GM21529 (cell line): ENCODE measurements around the gene ZNF451.

Source experiments
- ATAC-seq: cut with Tn5 transposase; IDR thresholded peaks from one replicate; pipeline ENCODE4 v1.9.1; 2021; ENCODE audit not compliant: unreplicated experiment

Gene ZNF451

DNA sequence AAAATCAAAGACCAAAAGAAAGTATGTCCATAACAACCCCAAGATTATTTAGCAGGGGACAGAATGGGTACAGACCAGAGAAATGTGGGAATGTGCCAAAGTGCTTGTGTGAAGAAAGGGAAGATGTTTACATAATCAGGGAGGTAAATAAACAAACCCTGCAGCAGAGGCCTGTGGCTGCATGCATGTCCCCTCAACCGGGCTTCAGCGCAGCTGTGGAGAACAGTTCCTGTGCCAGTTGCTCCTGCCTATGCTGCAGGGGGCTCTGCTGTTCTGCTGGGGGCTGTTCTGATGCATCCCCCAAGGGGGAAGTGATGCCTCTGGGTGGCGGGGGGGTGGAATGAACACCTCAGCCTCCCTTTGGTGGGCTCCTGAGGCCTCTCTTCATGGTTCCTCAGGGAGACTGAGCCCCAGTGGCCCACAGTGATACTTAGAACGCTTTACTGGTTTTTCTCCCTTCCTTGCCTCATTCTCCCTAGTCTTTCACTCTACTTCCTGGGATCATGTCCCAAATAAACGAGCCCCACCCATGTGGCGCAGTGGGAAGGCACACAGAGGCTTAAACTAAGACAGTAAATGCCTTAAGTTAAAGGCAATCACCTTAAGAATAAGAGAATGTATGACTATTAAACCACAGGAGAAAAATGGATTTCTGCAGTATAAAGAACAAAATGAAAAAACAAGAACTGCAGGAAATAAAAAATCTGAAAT lies 109.1 kb downstream of the ZNF451 start:
- no peak for ATAC-seq

DNA sequence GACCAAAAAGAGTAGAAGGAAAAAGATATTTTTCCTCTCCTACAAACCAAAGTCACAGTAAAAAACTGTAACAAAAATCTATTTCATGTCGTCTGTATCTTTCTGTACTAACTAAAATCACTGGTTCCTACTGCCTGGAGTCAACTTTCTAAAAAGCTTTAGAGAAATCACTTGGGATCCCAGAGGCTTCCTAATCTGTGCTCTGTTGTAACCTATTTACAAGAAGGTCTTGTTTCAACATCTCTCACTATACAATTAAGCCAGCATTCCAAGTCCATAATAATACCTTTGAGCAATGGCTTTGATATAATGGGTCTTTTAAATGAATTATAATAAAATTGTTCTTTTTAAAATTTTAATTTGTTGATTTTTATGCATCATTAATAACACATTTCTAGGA lies 111.7 kb downstream of the ZNF451 start:
- ATAC-seq: no peak

DNA sequence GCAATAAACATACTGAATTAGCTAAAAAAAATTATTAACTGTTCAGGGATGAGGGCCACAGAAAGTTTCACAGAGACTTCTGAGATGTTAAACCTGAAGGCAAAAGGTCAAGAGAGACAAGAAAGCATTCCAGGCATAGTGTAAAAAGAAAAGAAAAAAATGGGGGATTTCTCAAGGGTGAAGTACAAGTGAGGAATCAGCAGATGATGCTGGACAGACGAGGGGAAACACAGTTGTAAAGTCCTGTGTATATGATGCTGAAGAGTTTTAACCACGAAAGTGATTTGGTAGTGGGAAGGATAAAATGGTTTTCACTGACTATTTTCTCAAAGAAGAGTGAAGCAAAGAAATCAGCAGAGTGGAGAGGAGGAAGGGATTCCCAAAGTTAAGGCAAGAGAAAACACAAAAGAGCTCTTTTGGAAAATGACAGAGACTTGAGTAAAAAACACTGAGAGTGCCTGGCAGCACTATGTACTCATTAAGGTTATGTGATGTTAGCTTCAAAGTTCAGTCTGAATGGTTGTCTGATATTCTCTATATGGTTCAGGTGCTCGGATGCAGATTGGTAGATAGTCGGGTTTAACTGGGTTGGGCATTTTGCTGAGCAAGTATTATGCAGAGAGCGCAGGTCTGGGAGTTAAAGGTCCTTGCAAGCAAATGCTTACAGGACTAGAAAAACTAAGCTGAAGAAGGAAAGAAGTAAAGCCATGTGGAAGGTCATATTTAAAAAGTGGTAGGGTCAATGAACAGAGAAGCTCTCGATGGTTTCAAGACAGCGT lies 115.8 kb downstream of the ZNF451 start:
- ATAC-seq: no peak

DNA sequence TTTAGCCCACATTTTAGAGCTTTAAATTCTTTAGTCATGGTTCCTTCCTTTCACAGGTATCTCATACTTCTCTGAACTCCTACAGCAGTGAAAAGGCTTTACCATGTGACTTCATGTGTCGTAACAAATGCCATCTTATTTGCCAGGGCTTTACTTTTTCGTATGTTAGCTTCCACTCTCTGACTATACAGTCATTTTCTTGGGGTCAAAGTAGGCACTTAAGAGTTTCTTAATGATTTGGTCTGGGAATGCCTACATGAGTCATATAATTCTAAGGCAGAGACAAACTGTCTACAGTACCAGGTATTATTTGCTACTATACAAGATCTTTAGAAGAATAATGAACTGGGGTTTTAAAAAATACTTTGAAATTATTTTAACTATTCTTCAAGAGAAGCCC lies 117.2 kb downstream of the ZNF451 start:
- ATAC-seq: no peak

DNA sequence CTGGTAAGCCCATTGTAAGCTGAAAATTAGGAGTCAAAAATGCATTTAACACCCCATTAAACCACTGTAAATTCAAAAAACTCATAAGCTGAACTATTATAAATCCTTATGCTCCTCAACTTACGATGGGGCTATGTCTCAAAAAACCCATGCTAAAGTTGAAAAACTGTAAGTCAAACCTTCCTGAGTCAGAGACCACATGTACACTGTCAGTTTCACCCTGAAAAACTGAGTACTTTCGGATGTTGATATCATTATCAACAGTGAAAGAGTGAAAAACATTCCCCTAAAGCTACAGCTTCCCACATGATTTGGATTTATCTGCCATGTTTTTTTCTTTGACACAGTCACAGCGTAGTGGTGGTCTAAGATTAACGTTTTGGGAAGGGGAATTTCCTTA lies 117.9 kb downstream of the ZNF451 start:
- ATAC-seq: no peak

DNA sequence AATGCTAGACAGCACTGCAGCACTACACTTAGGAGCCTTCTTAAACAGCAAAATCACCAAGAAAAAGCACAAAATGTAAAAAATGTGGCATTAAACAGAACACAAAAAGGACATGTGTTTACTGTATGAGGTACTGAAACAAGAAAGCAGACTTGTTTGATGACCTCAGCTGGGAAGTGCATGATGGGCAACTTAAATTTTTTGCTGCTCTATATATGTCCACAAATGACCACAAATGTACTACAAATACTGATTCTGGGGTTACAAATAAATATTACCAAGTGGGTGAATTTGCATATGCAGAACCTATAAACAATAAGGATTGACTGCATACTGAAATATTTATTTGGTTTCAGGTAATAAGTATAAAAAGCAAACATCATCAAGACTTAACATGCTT lies 119.0 kb downstream of the ZNF451 start:
- no peak for ATAC-seq

DNA sequence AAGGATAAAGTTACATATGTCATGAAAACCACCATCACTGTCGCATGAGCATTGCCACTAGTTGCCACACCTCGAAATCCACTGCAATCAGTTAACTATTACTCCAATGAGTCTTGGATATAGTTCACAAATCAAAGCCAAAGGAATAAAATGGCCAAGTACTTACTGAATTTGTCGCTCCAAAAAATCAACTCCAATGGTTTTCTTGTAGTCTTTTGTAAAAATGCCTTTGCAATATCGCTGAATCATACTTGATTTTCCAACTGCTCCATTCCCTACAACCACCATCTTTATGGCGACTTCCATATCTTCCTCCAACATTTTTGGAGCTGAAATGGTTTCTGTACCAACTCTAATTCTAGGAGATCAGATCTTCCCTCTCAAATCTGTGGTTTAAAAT lies 120.1 kb downstream of the ZNF451 start:
- ATAC-seq: no peak

DNA sequence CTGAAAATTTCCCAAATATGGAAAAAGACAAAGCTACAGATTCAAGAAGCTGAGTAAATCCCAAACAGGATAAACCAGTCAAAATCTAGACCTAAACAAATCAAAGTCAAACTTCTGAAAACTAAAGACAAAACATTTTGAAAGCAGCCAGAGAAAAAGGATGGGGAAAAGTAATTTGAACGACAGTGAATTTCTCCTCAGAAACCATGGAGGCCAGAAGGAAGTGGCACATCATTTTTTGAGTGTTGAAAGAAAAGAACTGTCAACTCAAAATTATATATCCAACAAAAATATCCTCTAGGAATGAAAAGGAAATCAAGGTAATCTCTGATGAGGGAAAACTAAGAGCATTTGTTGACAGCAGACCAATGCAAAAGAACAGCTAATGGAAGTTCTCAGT lies 125.3 kb downstream of the ZNF451 start:
- no peak for ATAC-seq

DNA sequence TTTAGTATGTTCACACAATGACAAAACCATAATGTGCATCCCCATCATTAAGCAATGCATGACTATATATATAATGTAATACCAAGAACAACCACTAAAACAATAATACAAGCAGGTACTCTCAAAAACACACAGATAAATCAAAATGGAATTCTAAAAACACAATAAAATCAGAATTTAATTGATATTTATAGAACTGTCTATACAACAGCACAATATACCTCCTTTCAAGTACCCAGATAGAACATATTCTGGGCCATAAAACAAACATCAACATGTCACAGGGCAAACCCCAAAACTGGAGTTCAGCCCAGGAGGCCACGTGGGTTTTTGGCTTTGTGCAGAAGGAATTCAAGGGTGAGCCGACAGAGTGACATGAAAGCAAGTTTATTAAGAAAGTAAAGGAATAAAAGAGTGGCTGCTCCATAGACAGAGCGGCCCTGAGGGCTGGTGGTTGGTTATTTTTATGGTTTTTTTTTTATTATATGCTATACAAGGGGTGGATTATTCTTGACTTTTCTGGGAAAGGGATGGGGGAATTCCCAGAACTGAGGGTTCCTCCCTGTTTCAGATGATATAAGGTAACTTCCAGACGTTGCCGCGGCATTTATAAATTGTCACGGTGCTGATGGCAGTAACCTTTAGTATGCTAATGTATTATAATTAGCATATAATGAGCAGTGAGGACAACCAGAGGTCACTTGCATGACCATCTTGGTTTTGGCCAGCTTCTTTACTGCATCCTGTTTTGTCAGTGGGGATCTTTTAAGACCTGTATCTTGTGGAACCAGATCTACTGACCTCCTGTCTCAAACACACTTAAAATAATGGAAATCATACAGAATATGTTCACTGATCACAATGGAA lies 126.5 kb downstream of the ZNF451 start:
- ATAC-seq: no peak

DNA sequence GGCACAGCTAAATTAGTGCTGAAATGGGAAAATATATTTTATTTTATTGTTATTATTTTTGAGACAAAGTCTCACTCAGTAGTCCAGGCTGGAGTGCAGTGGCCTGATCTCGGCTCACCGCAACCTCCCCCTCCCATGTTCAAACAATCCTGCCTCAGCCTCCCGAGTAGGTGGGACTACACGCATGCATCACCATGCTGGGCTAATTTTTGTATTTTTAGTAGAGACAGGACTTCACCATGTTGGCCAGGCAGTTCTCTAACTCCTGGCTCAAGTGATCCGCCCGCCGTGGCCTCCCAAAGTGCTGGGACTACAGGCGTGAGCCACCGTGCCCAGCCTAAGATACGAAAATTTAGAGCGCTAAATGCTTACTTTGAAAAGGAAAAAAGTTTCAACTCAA lies 127.3 kb downstream of the ZNF451 start:
- ATAC-seq: no peak
